Mesenteric fat pad (tissue), 1 donor: Measurements from ENCODE around the gene SASH1. TPM values are rescaled to one million over a fixed set of nuclear protein-coding genes. Genes with fewer than 3 reads are reported as not detected.

Experiments
- DNase-seq: peaks from one replicate; pipeline ENCODE4 v3.0.0-alpha.2; 2020; ENCODE audit warnings: low spot score
- total RNA-seq: library from RNA; stranded (reverse); fragmentation: NEBNext Ultra II Directional; extraction: Animal tissue kit (Norgen Biotek cat#: 25700); gene quantifications from one replicate; pipeline ENCODE4 v1.2.1, GENCODE V29; 2021
- donor health status: DM: yes; HTN: yes; CAD: no.

The SASH1 gene
- total RNA-seq, 1 donor from 2014 or later, result 143 TPM

DNA sequence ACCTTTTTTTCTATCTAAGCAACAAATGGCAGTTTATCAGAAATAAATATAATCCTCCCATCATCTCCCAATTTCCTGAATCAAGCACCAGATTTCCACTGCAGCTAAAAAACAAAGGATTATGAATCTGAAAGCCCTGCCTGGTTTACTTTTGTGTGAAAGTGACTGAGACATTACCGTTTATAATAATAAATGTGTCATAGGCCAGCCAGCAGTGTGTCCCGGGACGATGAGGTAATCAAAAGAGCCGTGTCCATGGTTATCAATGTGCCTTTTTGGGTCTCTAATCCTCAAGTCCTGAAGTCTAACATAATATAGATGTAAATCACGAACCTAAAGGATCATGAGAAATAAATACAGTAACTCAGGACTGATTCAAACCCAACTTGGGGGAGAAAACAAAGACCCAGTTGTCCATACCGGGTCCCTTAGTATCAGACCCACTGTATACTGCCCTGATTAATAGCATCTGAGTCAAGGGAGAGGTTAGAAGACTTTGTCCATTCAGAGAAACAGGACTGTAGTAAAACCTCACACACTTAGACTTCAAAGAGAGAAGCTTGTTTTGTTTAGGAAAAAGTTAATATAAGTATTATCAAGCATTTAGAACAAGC is 149.1 kb downstream of the SASH1 start:
- no peak for DNase-seq

- no peak for DNase-seq
These were observed 150.1 kb downstream of the SASH1 start for GRCh38 chr6:148492654-148493290.

DNA sequence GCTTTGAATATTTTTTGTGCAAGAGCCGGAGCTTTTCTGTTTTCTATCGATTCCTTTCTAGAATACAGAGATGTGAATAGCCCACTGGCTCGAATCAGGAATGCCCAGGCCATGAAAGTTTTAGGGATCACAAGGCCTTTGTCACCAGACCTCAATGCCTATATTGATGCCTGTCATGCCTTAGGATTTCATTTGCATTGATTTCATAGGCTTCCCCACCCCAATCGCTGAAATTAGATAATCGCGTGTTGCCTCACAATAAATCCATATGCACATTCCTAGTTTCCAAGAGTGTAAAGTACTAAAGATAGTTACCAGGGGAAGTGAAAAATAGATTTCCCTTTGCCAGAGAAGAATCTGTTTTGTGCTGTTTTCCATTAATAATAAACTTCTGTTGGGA is 150.8 kb downstream of the SASH1 start:
- DNase-seq, result no peak

DNA sequence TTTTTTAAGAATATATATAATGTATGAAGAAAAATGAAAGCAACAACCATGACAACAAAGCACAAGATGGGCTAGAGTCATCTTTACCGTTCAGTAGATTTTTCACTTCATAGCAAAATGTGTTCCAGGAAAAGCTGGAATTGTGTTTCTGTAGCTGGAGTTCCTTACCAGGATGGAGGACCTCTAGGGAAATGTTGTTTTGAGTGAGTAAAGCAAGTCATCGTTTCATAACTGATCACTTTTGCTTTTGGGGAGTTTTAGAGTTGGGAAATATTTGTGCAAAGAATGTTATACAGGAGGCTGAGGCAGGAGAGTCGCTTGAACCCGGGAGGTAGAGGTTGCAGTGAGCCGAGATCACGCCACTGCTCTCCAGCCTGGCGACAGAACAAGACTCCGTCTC is 151.6 kb downstream of the SASH1 start:
- DNase-seq, result no peak

DNA sequence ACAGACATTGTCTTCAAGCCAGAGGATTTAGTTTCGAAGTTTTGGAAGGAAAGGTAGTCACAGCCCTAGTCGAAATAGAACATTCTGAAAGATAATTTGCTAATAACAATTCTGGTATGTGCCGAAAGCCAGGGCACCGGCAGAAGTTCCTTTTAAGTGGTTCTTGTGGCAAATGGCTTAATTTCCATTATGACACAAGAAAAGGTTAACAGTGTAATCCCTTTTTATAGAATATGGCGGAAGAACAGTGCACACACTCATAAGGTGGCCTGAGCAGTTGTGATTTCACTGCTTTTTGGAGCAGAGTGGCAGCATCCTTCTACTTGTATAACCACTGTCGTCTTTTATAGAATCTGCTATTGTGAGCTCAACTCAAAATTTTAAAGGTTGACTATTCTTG is 152.4 kb downstream of the SASH1 start:
- no peak for DNase-seq

GRCh38 chr6:148497257-148497656 is 154.6 kb downstream of the SASH1 start:
- DNase-seq, result no peak

DNA sequence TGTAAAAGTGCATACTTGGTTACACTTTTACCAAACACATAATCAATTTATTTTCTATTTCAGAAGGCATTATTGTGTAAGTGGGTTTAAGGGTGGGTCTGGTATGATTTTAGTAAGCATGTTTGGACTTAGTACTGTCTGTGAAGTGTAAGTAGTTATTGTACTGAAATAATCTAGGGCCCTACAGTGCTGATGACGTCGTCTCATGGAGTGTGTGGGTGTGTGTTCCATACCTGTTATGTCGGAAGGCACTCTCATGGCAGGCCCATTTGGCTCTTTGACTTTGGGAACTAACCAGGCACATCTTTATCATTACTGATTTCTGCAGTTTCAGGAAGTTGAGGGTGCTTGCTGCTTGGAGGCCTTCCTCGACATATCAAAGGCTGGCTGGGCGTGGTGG is 155.1 kb downstream of the SASH1 start:
- DNase-seq, result no peak

DNA sequence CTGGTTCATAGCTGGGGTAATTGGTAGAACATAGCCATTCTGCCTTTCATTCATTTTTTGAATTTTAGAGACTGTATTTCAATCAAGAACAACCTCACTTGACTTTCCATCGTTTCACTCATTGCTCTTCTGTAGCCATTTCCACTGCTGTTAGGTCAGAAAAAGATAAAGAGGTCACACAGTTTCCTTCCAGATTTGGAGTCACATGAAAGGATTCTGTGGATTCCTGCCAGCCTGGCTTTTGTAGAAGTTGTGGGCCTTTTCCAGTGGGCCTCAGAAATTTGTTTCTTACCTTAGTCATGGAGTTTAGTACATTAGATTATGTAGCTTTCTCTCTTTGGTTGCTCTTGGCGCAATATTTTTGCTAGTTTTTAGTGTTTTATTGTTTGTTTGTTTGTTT is 157.8 kb downstream of the SASH1 start:
- no peak for DNase-seq

DNA sequence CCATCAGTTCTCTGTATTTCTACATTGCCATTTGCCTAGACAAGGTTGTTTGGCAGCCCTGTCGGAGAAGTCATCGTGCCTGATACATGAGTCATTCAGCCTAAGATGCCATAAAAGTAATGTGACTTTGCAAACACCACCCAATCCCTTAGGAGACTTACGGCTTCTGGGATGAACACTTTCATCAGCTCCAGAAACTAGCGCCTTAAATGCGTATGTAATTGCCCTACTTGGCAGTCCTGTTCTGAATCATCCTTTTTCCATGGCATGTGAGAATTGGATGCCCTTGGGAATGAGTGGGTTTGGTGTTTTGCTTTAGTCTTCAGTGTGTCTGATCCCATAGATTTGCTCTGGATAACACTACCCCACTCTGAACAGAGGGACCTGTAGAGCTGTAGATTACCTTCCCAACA is 158.5 kb downstream of the SASH1 start:
- no peak for DNase-seq

DNA sequence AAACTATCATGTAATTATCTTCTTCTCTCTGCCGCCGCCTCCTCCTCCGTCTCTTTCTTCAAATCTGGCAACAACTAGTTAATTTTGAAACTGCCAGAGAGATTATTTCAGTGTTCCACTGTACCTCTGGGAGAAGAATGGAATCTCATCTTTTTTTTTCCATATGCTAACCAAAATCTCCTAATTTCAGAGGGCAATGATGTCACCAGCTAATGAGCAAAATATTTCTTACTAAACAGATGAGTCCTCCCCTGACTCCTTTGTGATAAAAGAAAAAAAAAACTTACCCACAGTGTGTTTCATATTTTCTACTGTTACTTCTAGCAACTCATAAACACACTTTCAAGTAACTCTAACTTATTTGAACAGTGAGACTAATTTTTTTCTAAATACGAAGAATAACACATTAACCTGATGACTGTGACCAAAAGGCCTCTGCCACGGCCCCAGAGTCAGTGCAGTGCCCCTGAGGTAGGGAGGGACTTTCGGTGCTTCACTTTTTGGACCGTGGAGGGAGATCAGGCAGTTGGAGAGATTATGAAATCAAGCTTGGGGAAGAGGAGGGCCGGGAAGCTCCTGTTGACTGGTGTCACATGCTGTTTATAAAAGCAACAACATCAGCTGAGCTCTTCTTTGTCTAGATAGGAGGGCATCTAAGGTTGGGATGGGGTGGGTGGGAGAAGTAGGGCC is 159.6 kb downstream of the SASH1 start:
- DNase-seq, result no peak

DNA sequence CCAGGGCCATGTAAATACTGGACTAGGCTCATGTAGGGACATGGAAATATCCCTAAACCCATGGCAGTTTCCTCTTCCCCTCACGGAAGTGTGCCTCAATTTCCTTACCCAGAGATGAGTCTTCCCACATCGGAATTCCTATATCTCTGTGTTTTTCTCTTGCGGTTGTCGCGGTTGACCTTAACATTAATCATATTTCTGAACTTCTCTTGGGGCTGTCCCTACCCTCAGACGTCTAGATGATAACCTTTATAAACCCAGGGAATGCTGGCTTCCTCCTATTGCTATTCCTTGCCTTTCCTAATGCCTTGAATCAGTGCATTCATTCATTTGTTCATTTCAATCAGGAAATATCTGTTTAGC is 160.1 kb downstream of the SASH1 start:
- DNase-seq, result no peak

- DNase-seq, result no peak
These were observed 161.1 kb downstream of the SASH1 start for GRCh38 chr6:148503703-148504102.

- no peak for DNase-seq
These were observed 165.1 kb downstream of the SASH1 start for GRCh38 chr6:148507774-148508173.

GRCh38 chr6:148508401-148509041 is 165.9 kb downstream of the SASH1 start:
- DNase-seq, result no peak

- no peak for DNase-seq
These were observed 166.6 kb downstream of the SASH1 start for GRCh38 chr6:148509119-148509799.

GRCh38 chr6:148509800-148510581 is 167.4 kb downstream of the SASH1 start:
- no peak for DNase-seq

- DNase-seq, result no peak
These were observed 170.8 kb downstream of the SASH1 start for GRCh38 chr6:148513145-148514071.

DNA sequence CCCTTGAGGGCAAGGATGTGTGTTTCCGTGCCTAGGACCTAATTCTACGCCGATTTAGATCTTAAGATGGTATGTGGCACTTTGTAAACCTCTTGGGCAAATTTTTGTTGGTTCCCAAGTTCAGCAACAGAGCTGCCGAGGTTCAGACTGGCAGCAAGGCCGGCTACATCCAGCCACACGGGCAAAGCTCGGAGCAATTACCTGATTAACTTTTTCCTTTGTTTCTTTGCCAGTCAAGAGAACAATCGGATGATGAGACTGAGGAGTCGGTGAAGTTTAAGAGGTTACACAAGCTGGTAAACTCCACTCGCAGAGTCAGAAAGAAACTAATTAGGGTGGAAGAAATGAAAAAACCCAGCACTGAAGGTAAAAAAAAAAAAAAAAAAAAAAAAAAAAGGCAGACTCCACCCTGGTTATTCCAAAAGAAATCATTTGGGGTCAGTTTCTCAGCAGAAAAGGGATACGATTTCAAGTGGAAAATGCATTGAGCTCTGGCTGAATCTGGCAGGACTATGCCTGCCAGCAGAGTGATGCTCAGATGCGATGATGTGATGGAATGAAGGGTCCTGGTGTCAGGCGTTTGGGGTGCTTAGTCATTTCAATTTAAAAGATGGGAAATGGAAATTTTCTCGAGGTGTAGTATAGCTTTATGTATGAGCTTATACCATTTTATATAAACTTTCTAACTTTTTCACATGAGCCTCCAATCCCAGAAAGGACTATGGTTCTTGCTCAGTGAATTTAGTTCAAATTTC is 171.6 kb downstream of the SASH1 start:
- DNase-seq, result no peak

- no peak for DNase-seq
These were observed 173.6 kb downstream of the SASH1 start for GRCh38 chr6:148516217-148516616.
